ENCODE data around the gene KRTAP5-5.
"Not testable (repeated sequence)": the region's sequence is repeated elsewhere in the genome, so short reads cannot be mapped to it uniquely, and the experiment has no call there.

KRTAP5-5 gene

GRCh38 chr11:1660111-1660867 lies 30.7 kb downstream of the KRTAP5-5 start:
- no peak for DNase-seq

DNA sequence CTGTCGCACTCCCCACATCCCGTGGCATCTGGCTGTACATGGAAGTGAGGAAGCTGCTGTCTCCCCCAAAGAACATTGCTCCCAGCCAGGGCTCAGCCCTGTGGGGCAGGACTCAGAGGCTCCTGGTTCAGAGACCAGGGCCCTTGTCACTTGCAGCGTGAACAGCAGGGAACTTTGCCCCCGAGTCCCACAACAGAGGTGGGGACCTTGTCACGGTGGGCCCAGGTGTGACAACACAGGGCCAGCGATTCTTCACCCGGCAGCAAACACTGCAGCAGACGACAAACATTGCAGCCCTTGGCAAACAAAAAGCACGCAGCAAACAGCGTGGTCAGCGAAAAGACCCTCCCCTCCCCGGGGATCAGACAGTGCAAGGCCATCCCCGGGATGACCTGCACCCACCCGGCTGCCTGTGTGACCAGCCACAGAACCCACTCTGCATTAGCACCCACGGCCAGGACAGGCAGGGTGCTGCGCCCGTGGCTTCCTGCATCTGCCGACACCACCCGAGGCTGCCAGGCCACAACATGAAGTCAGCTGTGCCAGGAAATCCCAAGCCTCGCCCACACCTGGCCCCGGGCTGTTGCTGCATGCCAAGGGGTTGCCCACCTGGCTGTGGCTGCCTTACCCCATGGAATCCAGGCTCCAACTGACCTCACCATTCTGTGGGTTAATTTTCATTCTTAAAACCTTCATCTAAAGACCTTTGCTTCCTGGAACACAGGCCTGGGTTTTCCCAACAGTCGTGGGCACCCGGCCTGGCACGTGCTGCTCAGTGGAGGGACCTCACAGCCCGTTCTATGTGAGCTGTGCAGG lies 32.1 kb downstream of the KRTAP5-5 start:
- DNase-seq: not testable (repeated sequence)

DNA sequence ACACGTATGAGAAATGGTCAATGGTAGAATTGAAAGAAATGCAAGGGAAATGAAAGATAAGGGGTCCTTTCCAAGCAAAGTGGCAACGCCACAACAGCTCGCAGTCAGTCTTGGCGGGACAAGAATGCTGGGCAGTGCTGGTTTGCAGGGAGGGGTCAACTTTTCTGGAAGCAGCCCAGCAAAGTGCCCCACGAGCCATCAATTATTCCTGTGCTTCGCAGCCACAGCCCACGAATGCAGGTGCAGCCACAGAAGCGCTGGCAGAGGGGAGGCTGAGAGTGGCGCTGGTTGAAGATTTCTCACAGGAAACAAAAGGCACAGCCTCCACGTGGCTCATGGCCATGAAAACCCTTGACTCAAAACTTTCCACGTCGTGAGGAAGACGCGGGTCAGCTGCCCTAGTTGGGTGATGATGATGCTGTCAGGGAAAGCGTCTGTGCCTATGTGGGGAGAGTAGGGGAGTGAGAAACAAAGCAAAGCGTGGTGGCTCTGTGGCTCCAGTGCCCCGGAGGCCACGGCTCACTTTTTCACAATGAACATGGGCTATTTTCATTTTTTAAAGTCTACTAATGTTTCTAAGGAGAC lies 33.2 kb downstream of the KRTAP5-5 start:
- DNase-seq: not testable (repeated sequence)

DNA sequence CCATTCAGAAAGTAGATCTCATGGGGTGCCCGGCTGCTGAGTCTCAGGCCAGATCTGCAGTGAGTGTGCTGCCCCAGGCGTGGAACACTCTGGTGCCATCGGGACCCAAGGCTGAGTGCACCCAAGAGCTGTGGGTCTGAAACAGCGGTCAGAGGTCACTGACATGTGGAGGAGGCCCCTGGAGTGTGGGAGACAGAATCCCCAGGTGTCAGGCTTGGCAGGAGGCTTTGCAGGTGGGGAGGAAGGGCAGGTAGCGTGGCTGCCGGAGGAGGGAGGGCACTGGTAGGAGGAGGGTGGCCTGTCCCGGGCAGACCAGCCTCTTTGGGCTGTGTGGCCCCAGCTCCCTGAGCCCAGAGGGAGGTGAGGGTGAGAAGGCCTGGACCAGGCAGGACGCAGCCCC lies 35.7 kb downstream of the KRTAP5-5 start:
- DNase-seq: no peak

DNA sequence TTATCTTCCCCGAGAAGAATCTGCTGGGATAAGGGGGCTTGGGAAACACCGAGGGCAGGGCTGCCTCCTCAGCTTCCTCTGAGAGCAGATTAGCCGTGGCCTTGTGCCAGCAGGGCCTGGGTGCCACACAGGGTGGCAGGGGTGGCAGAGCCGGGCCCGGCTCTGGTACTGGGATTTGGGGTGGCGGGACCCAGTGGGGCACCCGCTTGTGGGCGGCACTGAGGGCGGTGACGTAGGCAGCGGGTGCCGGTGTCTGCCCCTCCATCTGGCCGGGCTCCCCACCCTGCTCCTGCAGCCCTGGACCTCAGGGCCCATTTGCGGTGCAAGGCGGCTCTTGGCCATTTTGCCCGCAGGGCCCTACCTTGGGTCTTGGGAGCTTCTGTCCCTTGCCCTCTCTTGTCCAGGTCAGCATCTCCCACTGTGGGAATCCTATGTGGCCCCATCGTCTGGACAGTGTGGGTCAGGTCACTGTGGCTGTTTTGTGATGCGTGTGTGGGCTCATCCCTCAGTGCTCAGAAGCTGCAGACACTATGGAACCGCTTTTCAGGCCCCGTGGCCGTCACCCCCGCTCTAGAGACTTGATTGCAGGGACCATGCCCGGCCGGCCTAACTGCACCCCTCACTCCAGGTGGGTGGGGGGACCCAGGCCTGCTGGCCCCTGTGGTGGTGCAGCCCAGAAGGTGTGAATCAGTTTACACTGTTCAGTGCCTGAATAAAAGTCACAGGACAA lies 37.7 kb downstream of the KRTAP5-5 start:
- no peak for DNase-seq

GRCh38 chr11:1667906-1668305 lies 38.3 kb downstream of the KRTAP5-5 start:
- DNase-seq: no peak

DNA sequence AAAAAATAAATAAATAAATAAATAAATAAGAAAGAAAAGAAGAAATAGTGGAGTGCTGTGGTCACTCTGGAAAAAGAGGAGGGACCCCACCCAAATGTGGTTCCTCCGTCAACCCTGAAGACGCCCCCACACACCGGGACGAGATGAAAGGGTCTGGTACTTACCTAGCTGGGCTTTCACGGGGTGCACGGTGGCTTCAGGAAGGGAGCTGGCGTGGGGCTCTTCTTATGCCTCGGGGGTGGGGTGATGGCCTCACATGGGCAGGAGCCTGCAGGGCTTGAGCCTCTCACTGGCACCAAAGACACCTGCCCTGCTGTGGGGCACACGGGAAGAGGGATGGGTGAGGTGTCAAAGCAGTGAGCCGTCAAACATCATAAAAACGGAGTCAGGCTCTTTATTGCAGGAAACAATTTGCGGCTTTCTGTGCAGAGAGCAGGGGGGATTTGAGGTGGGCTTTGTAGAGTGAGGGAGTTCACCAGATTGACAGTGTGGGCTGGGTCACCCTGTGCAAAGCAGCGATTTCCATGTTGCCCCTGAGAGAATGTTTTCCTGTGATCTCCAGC lies 39.4 kb downstream of the KRTAP5-5 start:
- DNase-seq: no peak

- no peak for DNase-seq
Measured at GRCh38 chr11:1669546-1670218, 40.1 kb downstream of the KRTAP5-5 start.

- not testable (repeated sequence) for DNase-seq
Measured at GRCh38 chr11:1670457-1670856, 40.9 kb downstream of the KRTAP5-5 start.

DNA sequence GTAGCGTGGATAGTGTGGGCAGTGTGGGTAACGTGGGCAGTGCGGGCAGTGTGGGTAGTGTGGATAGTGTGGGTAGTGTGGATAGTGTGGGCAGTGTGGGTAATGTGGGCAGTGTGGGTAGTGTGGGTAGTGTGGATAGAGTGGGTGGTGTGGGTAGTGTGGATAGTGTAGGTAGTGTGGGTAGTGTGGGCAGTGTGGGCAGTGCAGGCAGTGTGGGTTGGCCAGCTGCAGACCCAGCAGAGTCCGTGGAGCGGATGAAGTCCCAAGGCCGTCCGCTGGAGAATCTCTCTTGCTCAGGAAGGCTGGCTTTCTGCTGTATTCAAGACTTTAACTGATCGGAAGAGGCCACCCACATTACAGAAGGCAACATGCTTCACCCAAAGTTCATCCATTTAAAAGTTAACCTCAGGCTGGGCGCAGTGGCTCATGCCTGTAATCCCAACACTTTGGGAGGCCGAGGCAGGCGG lies 41.4 kb downstream of the KRTAP5-5 start:
- DNase-seq: no peak

GRCh38 chr11:1671658-1672057 lies 42.1 kb downstream of the KRTAP5-5 start:
- DNase-seq: no peak

GRCh38 chr11:1672613-1673350 lies 43.2 kb downstream of the KRTAP5-5 start:
- no peak for DNase-seq

GRCh38 chr11:1673446-1674172 lies 44.0 kb downstream of the KRTAP5-5 start:
- DNase-seq: no peak

- DNase-seq: no peak
Measured at GRCh38 chr11:1674173-1675131, 44.9 kb downstream of the KRTAP5-5 start.

DNA sequence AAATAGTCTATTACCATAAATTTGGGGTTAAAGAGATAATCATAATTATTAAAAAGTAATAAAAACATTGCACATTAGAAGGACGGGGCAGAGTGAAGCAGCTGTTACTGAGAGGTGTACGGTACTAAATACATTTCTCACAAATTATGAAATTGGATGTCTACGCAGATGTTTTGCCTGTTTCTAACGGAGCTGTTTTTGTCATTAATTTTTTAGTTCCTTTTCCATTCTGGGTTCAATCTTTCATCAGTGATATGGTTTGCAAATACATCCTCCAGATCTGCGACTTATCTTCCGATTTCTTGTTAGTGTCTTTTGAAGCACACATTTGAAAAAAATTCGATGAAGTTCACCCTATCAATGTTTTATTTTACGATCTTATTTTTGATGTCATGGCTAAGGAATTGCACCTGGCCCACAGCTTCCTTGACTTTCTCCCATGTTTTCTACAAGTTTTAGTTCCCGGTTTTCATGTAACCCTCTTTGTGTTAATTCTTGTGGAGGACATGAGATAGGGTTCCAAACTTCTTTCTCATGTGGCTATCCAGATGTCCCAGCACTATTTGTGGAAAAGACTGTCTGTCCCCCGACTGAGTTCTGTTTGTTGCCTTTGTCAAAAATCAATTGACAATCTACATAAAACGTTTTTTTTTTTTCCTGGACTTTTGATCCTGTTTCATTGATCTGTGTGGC lies 46.1 kb downstream of the KRTAP5-5 start:
- no peak for DNase-seq

DNA sequence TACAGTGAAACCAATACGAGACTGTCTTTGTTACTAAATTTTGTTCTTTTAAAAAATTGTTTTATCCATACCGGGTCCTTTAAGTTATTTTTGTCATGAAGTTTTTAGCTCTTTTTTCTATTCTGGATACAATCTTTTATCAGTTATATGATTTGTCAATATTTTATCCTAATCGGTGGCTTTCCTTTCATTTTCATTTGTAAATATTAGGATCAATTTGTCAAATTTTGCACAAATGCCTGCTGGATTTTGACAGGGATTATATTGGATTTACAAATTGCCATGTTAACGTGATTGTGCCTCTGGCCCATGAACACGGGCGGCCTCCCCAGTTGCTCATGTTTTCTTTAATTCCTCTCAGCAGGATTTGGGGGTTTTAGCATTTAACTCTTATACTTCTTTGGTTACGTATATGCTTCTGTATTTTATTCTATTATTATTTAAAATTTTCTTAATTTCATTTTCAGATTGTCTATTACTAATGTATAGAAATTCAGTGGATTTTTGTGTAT lies 46.7 kb downstream of the KRTAP5-5 start:
- no peak for DNase-seq

DNA sequence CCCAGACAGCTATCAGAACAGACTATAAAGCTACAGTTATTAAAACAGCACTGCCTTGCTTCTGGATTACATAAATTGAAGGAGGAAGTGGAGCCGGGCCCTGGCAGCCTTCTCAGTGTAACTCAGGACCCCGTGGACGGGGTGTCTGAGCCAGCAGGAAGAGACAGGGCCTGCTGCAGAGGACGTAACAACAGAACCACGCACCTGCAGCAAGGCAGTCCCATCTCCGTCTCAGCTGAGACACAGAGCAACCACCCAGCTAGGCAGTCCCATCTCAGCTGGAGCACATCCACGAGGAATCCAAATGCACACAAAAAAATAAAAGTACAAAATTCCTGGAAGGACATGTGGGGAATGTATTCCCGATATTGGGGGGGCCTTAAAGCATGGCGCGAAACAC lies 50.3 kb downstream of the KRTAP5-5 start:
- DNase-seq: no peak
